Measurements from ENCODE around the gene ATP6V1G3.

Gene ATP6V1G3

DNA sequence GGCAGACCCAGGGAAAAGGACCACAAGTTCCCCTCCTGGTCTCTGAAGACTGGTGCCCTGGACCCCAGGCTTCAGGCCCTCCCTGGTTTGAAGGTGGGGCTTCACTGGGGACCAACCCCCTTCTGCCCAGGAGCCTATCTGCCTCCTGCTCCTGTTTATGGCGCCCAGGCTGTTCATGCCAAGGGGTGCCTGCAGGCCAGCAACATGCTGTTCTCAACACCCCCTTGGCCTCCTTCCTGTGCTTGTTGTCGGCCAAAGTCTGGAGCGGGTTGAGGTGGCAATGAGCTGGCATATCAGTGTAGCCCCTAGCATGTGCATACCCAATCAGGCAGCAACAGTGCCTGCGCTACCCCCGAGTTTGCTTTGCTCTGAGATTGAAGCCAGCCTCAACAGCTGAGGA lies 46.3 kb downstream of the ATP6V1G3 start:
- Histone ChIP-seq H3K9ac (ENCODE audit: low read length) (no peak overlapping the region), H3K36me3 (ENCODE audit: low read length) (no peaks in the 10 kb centered on the region), H3K4me3 (ENCODE audit: insufficient read depth, low read length, poor library complexity, severe bottlenecking) (no peak overlapping the region), H3K79me2 (ENCODE audit: insufficient read depth, low read length) (no peaks in the 10 kb centered on the region), H4K20me1 (ENCODE audit: low read depth, low read length) (no peaks in the 10 kb centered on the region), H3K27ac (ENCODE audit: low read depth, low read length) (no peak overlapping the region), H3K9me2 (replicated peaks; ENCODE audit: insufficient read depth, low read length) (no peaks in the 10 kb centered on the region), H2AFZ (ENCODE audit: low read depth, low read length, severe bottlenecking) (no peak overlapping the region), H3F3A (ENCODE audit: insufficient read depth) (no peaks in the 10 kb centered on the region), H3K27me3 (ENCODE audit: low read length) (no peaks in the 10 kb centered on the region), H3K9me3 (ENCODE audit: insufficient read depth, low read length) (no peaks in the 10 kb centered on the region), H3K4me2 (ENCODE audit: low read depth, low read length, poor library complexity, severe bottlenecking) (no peak overlapping the region)
- TF ChIP-seq, protein P1, sequence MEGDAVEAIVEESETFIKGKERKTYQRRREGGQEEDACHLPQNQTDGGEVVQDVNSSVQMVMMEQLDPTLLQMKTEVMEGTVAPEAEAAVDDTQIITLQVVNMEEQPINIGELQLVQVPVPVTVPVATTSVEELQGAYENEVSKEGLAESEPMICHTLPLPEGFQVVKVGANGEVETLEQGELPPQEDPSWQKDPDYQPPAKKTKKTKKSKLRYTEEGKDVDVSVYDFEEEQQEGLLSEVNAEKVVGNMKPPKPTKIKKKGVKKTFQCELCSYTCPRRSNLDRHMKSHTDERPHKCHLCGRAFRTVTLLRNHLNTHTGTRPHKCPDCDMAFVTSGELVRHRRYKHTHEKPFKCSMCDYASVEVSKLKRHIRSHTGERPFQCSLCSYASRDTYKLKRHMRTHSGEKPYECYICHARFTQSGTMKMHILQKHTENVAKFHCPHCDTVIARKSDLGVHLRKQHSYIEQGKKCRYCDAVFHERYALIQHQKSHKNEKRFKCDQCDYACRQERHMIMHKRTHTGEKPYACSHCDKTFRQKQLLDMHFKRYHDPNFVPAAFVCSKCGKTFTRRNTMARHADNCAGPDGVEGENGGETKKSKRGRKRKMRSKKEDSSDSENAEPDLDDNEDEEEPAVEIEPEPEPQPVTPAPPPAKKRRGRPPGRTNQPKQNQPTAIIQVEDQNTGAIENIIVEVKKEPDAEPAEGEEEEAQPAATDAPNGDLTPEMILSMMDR (IDR thresholded peaks at IDR 0.05; ENCODE audit: insufficient read depth, low read length, poor library complexity, severe bottlenecking) = no peak

DNA sequence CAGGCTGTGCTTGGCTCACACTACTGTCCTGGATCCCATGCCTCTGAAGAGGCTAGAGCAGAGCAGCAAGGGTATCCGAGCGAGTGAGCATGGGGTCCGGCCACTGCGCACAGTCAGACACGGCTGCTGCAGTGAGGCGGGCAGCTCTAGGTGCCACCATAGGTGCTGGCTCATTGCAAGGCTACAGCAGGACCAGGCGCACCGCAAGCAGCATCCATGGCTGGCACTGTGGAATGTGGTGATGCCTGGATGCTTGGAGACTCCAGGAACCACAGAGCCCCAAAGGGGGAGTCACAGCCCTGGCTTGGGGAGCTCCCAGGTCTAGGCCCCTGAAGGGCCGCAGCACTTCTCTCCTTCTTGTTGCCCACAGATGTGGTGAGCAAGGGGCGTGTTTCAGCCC lies 47.2 kb downstream of the ATP6V1G3 start:
- Histone ChIP-seq H3K79me2 (ENCODE audit: insufficient read depth, low read length) (no peaks in the 10 kb centered on the region), H3K4me3 (ENCODE audit: insufficient read depth, low read length, poor library complexity, severe bottlenecking) (no peak overlapping the region), H3K4me2 (ENCODE audit: low read depth, low read length, poor library complexity, severe bottlenecking) (no peak overlapping the region), H3K27me3 (ENCODE audit: low read length) (no peaks in the 10 kb centered on the region), H2AFZ (ENCODE audit: low read depth, low read length, severe bottlenecking) (no peak overlapping the region), H3K36me3 (ENCODE audit: low read length) (no peaks in the 10 kb centered on the region), H3K9me3 (ENCODE audit: insufficient read depth, low read length) (no peaks in the 10 kb centered on the region), H3K27ac (ENCODE audit: low read depth, low read length) (no peak overlapping the region), H4K20me1 (ENCODE audit: low read depth, low read length) (no peaks in the 10 kb centered on the region), H3K9ac (ENCODE audit: low read length) (no peak overlapping the region), H3F3A (ENCODE audit: insufficient read depth) (no peaks in the 10 kb centered on the region), H3K9me2 (replicated peaks; ENCODE audit: insufficient read depth, low read length) (no peaks in the 10 kb centered on the region)
- no peak for TF ChIP-seq EZH2phosphoT487 (conservative IDR thresholded peaks at IDR 0.05; ENCODE audit: low read length)
- TF ChIP-seq, protein P1 (IDR thresholded peaks at IDR 0.05; ENCODE audit: insufficient read depth, low read length, poor library complexity, severe bottlenecking) = no peak

DNA sequence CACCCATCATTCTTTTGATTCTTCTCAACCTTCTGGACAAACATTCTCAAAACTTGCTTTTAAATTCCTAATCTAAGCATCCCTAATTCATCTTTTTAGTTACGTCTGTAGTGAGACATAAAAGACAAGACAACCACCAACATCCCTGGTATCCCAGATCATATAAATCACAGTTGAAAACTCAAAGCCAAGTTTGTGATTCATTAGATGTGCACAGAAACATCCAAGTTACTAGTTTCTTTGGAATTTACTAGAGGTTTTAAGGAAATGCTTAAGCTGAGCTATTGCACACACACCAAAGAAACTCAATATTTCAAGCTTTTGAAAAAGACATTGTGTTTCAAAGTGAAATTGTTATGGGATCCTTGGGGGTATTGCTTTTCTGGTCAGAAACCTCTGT lies 47.6 kb downstream of the ATP6V1G3 start:
- Histone ChIP-seq H3K36me3 (ENCODE audit: low read length) (no peaks in the 10 kb centered on the region), H3K27me3 (ENCODE audit: low read length) (no peaks in the 10 kb centered on the region), H4K20me1 (ENCODE audit: low read depth, low read length) (no peaks in the 10 kb centered on the region), H3K4me3 (ENCODE audit: insufficient read depth, low read length, poor library complexity, severe bottlenecking) (no peak overlapping the region), H3K79me2 (ENCODE audit: insufficient read depth, low read length) (no peaks in the 10 kb centered on the region), H2AFZ (ENCODE audit: low read depth, low read length, severe bottlenecking) (no peak overlapping the region), H3K27ac (ENCODE audit: low read depth, low read length) (no peak overlapping the region), H3K9me3 (ENCODE audit: insufficient read depth, low read length) (no peaks in the 10 kb centered on the region), H3K9ac (ENCODE audit: low read length) (no peak overlapping the region), H3K9me2 (replicated peaks; ENCODE audit: insufficient read depth, low read length) (no peaks in the 10 kb centered on the region), H3F3A (ENCODE audit: insufficient read depth) (no peaks in the 10 kb centered on the region), H3K4me2 (ENCODE audit: low read depth, low read length, poor library complexity, severe bottlenecking) (no peak overlapping the region)
- TF ChIP-seq EZH2phosphoT487 (conservative IDR thresholded peaks at IDR 0.05; ENCODE audit: low read length) = no peak
- TF ChIP-seq, protein P1 (IDR thresholded peaks at IDR 0.05; ENCODE audit: insufficient read depth, low read length, poor library complexity, severe bottlenecking) = no peak

DNA sequence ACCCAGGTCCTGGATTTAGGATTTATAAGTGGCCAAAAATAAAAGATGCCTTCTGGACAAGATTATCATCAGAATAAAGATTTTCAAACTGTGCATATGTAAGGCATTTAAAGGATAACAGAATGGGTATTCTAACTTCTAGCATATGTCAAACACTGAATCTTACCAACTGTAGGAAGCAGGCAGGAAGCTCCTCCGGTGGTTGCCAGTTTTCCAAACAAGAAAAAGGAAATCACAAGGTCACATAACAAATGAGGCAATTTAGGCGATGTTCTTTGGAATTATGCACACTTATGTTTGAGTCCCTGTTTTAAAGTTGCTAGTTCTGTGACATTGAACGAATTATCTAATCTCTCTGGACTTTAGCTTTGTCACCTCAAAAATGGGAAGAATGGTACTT lies 48.9 kb downstream of the ATP6V1G3 start:
- Histone ChIP-seq H3K9me2 (replicated peaks; ENCODE audit: insufficient read depth, low read length) (no peaks in the 10 kb centered on the region), H3K9me3 (ENCODE audit: insufficient read depth, low read length) (no peaks in the 10 kb centered on the region), H3K27me3 (ENCODE audit: low read length) (no peaks in the 10 kb centered on the region), H3K9ac (ENCODE audit: low read length) (no peak overlapping the region), H4K20me1 (ENCODE audit: low read depth, low read length) (no peaks in the 10 kb centered on the region), H3K36me3 (ENCODE audit: low read length) (no peaks in the 10 kb centered on the region), H3K4me2 (ENCODE audit: low read depth, low read length, poor library complexity, severe bottlenecking) (no peak overlapping the region), H3K27ac (ENCODE audit: low read depth, low read length) (no peak overlapping the region), H3K4me3 (ENCODE audit: insufficient read depth, low read length, poor library complexity, severe bottlenecking) (no peak overlapping the region), H3F3A (ENCODE audit: insufficient read depth) (no peaks in the 10 kb centered on the region), H2AFZ (ENCODE audit: low read depth, low read length, severe bottlenecking) (no peak overlapping the region), H3K79me2 (ENCODE audit: insufficient read depth, low read length) (no peaks in the 10 kb centered on the region)
- TF ChIP-seq EZH2phosphoT487 (conservative IDR thresholded peaks at IDR 0.05; ENCODE audit: low read length) = no peak
- TF ChIP-seq, protein P1 (IDR thresholded peaks at IDR 0.05; ENCODE audit: insufficient read depth, low read length, poor library complexity, severe bottlenecking) = no peak

All from SU-DHL-6 (cell line).